ENCODE measurements around the gene ELAC1.

- TF ChIP-seq CTCF (conservative IDR thresholded peaks at IDR 0.05 in 1 of 2, IDR thresholded peaks at IDR 0.05 in 1 of 2; ENCODE audit: extremely low read depth in 1 of 2, insufficient read depth in 1 of 2, low read depth in 1 of 2, low read length in 2 of 2) (no peak), EZH2 (IDR thresholded peaks at IDR 0.05; ENCODE audit: borderline replicate concordance, low read length) (no peak)
These were observed 13.5 kb downstream of the ELAC1 start for GRCh38 chr18:50981381-50981780.

All from mammary epithelial cell (primary cell).